ENCODE data around the gene CCDC92. TPM values are rescaled to one million over a fixed set of nuclear protein-coding genes. Genes with fewer than 3 reads are reported as not detected.

CCDC92 gene
- polyA plus RNA-seq, 1 of the 3 experiments (the other 2 are of a cell fraction): 53.5 TPM

DNA sequence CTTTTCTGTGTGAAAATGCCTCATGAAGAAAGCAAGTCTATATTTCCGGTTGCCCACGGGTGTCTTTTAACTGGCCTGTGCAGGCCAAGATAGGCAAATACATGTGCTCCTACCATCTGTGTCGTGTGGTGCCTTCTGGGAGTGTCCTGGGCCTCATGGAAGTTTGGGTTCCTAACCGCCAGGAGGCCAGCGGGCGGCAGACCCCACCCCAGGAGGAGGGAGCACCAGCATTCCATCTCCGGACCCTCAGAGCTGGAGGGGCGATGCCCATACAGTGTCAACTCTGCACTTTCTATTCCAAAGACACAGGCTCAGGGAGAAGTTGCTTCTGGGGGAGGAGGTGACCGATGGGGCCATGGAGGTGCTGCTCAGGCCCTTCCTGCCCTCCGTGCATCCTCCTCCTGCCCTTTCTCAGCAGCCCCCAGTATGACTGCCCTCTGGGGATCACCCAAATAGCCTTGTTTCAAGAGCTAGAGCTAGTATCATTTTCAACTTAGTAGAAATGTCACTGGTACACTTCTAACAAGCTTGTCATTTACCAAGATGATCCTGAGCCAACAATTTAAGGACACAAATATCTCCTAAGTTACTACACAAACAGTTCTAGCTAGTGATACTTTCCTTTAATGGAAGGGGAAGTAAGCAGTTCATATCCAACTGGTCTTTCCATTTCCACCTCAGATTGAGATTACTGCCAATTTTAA, 17.8 kb downstream of the CCDC92 start:
- Histone ChIP-seq H3K4me2 (no peak overlapping the region), H3K79me2 (ENCODE audit: insufficient read depth) (peaks cover 12% of the 10 kb centered on the region), H3K4me1 (ENCODE audit: control insufficient read depth in 1 of 2, insufficient read depth in 2 of 2, low read depth in 1 of 2, low read length in 1 of 2) (no peaks in the 10 kb centered on the region; a peak in 1 of 4 replicates), H2AFZ (ENCODE audit: low read depth) (no peak overlapping the region), H3K27me3 (ENCODE audit: insufficient read depth) (no peaks in the 10 kb centered on the region), H3K36me3 (replicated peaks in 1 of 2; ENCODE audit: control insufficient read depth in 1 of 2, insufficient read depth in 2 of 2, low read length in 1 of 2) (peaks cover 0 to 3% of the 10 kb centered on the region in 2 experiments), H3F3A (replicated peaks; ENCODE audit: insufficient read depth) (no peaks in the 10 kb centered on the region), H4K20me1 (ENCODE audit: insufficient read depth) (peaks cover 7% of the 10 kb centered on the region; the same call in 1 of the 2 replicates), H3K9ac (no peak overlapping the region), H3K27ac (ENCODE audit: low read depth in 2 of 2, low read length in 1 of 2) (no peak overlapping the region), H3K9me3 (no peaks in the 10 kb centered on the region), H3K4me3 (ENCODE audit: low read depth in 2 of 2, low read length in 1 of 2) (no peak overlapping the region), H3K9me2 (no peaks in the 10 kb centered on the region)
- ChIA-PET POLR2A (no interaction called here), CTCF (interaction anchor here (2.2 kb wide), 1 partner anchor 49 kb away, joined by 6 read pairs; no protein-coding TSS in a partner anchor)
- DNase-seq: no peak
- 94% methylated on average over 10 of the region's 10 CpGs for WGBS (ENCODE audit: low lambda C conversion rate)
- TF ChIP-seq, protein P1, sequence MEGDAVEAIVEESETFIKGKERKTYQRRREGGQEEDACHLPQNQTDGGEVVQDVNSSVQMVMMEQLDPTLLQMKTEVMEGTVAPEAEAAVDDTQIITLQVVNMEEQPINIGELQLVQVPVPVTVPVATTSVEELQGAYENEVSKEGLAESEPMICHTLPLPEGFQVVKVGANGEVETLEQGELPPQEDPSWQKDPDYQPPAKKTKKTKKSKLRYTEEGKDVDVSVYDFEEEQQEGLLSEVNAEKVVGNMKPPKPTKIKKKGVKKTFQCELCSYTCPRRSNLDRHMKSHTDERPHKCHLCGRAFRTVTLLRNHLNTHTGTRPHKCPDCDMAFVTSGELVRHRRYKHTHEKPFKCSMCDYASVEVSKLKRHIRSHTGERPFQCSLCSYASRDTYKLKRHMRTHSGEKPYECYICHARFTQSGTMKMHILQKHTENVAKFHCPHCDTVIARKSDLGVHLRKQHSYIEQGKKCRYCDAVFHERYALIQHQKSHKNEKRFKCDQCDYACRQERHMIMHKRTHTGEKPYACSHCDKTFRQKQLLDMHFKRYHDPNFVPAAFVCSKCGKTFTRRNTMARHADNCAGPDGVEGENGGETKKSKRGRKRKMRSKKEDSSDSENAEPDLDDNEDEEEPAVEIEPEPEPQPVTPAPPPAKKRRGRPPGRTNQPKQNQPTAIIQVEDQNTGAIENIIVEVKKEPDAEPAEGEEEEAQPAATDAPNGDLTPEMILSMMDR (IDR thresholded peaks at IDR 0.05): no peak
- no peak for TF ChIP-seq CHD2 (IDR thresholded peaks at IDR 0.05; ENCODE audit: low read length, partially characterized antibody)
- TF ChIP-seq TCF12 (IDR thresholded peaks at IDR 0.05): no peak
- TF ChIP-seq, protein P2, sequence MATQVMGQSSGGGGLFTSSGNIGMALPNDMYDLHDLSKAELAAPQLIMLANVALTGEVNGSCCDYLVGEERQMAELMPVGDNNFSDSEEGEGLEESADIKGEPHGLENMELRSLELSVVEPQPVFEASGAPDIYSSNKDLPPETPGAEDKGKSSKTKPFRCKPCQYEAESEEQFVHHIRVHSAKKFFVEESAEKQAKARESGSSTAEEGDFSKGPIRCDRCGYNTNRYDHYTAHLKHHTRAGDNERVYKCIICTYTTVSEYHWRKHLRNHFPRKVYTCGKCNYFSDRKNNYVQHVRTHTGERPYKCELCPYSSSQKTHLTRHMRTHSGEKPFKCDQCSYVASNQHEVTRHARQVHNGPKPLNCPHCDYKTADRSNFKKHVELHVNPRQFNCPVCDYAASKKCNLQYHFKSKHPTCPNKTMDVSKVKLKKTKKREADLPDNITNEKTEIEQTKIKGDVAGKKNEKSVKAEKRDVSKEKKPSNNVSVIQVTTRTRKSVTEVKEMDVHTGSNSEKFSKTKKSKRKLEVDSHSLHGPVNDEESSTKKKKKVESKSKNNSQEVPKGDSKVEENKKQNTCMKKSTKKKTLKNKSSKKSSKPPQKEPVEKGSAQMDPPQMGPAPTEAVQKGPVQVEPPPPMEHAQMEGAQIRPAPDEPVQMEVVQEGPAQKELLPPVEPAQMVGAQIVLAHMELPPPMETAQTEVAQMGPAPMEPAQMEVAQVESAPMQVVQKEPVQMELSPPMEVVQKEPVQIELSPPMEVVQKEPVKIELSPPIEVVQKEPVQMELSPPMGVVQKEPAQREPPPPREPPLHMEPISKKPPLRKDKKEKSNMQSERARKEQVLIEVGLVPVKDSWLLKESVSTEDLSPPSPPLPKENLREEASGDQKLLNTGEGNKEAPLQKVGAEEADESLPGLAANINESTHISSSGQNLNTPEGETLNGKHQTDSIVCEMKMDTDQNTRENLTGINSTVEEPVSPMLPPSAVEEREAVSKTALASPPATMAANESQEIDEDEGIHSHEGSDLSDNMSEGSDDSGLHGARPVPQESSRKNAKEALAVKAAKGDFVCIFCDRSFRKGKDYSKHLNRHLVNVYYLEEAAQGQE (IDR thresholded peaks at IDR 0.05; ENCODE audit: low read depth, low read length): no peak
- TF ChIP-seq, protein P3, sequence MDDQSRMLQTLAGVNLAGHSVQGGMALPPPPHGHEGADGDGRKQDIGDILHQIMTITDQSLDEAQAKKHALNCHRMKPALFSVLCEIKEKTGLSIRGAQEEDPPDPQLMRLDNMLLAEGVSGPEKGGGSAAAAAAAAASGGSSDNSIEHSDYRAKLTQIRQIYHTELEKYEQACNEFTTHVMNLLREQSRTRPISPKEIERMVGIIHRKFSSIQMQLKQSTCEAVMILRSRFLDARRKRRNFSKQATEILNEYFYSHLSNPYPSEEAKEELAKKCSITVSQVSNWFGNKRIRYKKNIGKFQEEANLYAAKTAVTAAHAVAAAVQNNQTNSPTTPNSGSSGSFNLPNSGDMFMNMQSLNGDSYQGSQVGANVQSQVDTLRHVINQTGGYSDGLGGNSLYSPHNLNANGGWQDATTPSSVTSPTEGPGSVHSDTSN (IDR thresholded peaks at IDR 0.05): no peak
- TF ChIP-seq MXI1 (IDR thresholded peaks at IDR 0.05; ENCODE audit: low read depth, low read length): no peak
- no peak for TF ChIP-seq NRF1 (IDR thresholded peaks at IDR 0.05; ENCODE audit: low read depth, low read length)
- no peak for TF ChIP-seq TEAD4 (IDR thresholded peaks at IDR 0.05; ENCODE audit: borderline replicate concordance, insufficient read depth)
- TF ChIP-seq RFX5 (IDR thresholded peaks at IDR 0.05; ENCODE audit: low read length): no peak
- TF ChIP-seq SIN3A (IDR thresholded peaks at IDR 0.05; ENCODE audit: borderline replicate concordance, low read depth, low read length): no peak
- TF ChIP-seq YY1 (IDR thresholded peaks at IDR 0.05; ENCODE audit: low read depth): no peak
- no peak for TF ChIP-seq TAF1 (IDR thresholded peaks at IDR 0.05; ENCODE audit: borderline replicate concordance, low read depth, low read length)
- no peak for TF ChIP-seq NFIC (IDR thresholded peaks at IDR 0.05; ENCODE audit: borderline replicate concordance)
- TF ChIP-seq RCOR1 (IDR thresholded peaks at IDR 0.05; ENCODE audit: low read length): no peak
- TF ChIP-seq, protein P4, sequence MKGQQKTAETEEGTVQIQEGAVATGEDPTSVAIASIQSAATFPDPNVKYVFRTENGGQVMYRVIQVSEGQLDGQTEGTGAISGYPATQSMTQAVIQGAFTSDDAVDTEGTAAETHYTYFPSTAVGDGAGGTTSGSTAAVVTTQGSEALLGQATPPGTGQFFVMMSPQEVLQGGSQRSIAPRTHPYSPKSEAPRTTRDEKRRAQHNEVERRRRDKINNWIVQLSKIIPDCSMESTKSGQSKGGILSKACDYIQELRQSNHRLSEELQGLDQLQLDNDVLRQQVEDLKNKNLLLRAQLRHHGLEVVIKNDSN (IDR thresholded peaks at IDR 0.05; ENCODE audit: borderline replicate concordance, low read depth): no peak
- TF ChIP-seq, protein P5, sequence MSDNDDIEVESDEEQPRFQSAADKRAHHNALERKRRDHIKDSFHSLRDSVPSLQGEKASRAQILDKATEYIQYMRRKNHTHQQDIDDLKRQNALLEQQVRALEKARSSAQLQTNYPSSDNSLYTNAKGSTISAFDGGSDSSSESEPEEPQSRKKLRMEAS (IDR thresholded peaks at IDR 0.05; ENCODE audit: low read depth): no peak
- TF ChIP-seq, protein P6, sequence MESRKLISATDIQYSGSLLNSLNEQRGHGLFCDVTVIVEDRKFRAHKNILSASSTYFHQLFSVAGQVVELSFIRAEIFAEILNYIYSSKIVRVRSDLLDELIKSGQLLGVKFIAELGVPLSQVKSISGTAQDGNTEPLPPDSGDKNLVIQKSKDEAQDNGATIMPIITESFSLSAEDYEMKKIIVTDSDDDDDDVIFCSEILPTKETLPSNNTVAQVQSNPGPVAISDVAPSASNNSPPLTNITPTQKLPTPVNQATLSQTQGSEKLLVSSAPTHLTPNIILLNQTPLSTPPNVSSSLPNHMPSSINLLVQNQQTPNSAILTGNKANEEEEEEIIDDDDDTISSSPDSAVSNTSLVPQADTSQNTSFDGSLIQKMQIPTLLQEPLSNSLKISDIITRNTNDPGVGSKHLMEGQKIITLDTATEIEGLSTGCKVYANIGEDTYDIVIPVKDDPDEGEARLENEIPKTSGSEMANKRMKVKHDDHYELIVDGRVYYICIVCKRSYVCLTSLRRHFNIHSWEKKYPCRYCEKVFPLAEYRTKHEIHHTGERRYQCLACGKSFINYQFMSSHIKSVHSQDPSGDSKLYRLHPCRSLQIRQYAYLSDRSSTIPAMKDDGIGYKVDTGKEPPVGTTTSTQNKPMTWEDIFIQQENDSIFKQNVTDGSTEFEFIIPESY (IDR thresholded peaks at IDR 0.05; ENCODE audit: borderline replicate concordance, low read depth): no peak
- TF ChIP-seq FOSL2 (IDR thresholded peaks at IDR 0.05; ENCODE audit: borderline replicate concordance, low read depth): no peak
- TF ChIP-seq, protein P7, sequence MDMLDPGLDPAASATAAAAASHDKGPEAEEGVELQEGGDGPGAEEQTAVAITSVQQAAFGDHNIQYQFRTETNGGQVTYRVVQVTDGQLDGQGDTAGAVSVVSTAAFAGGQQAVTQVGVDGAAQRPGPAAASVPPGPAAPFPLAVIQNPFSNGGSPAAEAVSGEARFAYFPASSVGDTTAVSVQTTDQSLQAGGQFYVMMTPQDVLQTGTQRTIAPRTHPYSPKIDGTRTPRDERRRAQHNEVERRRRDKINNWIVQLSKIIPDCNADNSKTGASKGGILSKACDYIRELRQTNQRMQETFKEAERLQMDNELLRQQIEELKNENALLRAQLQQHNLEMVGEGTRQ (IDR thresholded peaks at IDR 0.05; ENCODE audit: borderline replicate concordance, low read depth, low read length): no peak
- TF ChIP-seq EP300 (IDR thresholded peaks at IDR 0.05; ENCODE audit: borderline replicate concordance in 1 of 2, low read depth in 1 of 2, low read length in 1 of 2): no peak

Data from SK-N-SH (cell line).